B cell (primary cell): ENCODE results near the gene PPEF1. TPM values are rescaled to one million over a fixed set of nuclear protein-coding genes. Genes with fewer than 3 reads are reported as not detected.

Experiments
- ATAC-seq: fragments of 200-7000 bp; cut with Tn5 transposase; one replicate; pipeline ENCODE4 v1.10.0; 2021; ENCODE audit warnings: low read depth, mild to moderate bottlenecking, moderate number of reproducible peaks, moderate library complexity
- CTCF ChIA-PET: fragments of 350-600 bp; sonication (Branson Sonifier 250); formaldehyde crosslinking; loops from one replicate; lab custom pipeline; 2021; ENCODE audit warnings: antibody characterized with exemption, inconsistent platforms; lab: Charles Lee
- POLR2A ChIA-PET: fragments of 350-600 bp; sonication (Branson Sonifier 250); formaldehyde crosslinking; loops from one replicate; lab custom pipeline; 2021; ENCODE audit warnings: antibody characterized with exemption; lab: Charles Lee
- DNase-seq: peaks from one replicate; pipeline ENCODE4 v3.0.0; 2013
- H2AFZ ChIP-seq: 2 replicates; pipeline ENCODE4 v1.6.1; 2012; ENCODE audit warnings: mild to moderate bottlenecking, low read depth, low read length; ENCODE audit not compliant: insufficient read depth, poor library complexity, severe bottlenecking
- H3K27ac ChIP-seq, 2 donors: 1 replicate in 1 of 2; 2 replicates in 1 of 2; pipeline ENCODE4 v1.5.1; 2012 to 2013; ENCODE audit warnings: low read length in 2 of 2, mild to moderate bottlenecking in 2 of 2, moderate library complexity in 1 of 2
- H3K27me3 ChIP-seq, 4 experiments: fragments of 200-600 bp in 1 of 4; sonication (generic) in 1 of 4; replicated peaks in 1 of 4; 1 replicate in 2 of 4; 2 replicates in 2 of 4; pipeline versions ENCODE4 v1.6.1 to v1.7.0; 2013 to 2016; ENCODE audit warnings: low read length in 3 of 4, mild to moderate bottlenecking in 2 of 4, mixed read lengths in 1 of 4, moderate library complexity in 1 of 4; ENCODE audit not compliant: insufficient read depth in 4 of 4, control insufficient read depth in 3 of 4; ENCODE audit errors: control extremely low read depth in 1 of 4
- H3K36me3 ChIP-seq, 2 experiments: replicated peaks in 1 of 2; 1 replicate in 1 of 2; 2 replicates in 1 of 2; pipeline versions ENCODE4 v1.6.1 to v1.7.1; 2013; ENCODE audit warnings: low read length in 1 of 2; ENCODE audit not compliant: insufficient read depth in 2 of 2, control insufficient read depth in 1 of 2; ENCODE audit errors: control extremely low read depth in 1 of 2, extremely low read depth in 1 of 2
- H3K4me1 ChIP-seq, 2 donors: fragments of 200-600 bp in 1 of 2; sonication (generic) in 1 of 2; 1 replicate in 1 of 2; 2 replicates in 1 of 2; pipeline versions ENCODE4 v1.5.1 to v1.6.1; 2013 to 2017; ENCODE audit warnings: low read length in 2 of 2; ENCODE audit not compliant: control insufficient read depth in 2 of 2, insufficient read depth in 2 of 2
- H3K4me2 ChIP-seq: replicated peaks from 2 replicates; pipeline ENCODE3; 2012; ENCODE audit warnings: mild to moderate bottlenecking, low read depth, low read length; ENCODE audit not compliant: poor library complexity, severe bottlenecking
- H3K4me3 ChIP-seq, 5 experiments: fragments of 200-600 bp in 1 of 5; sonication (generic) in 1 of 5; 1 replicate in 3 of 5; 2 replicates in 2 of 5; pipeline versions ENCODE4 v1.5.1 to v1.7.0; 2011 to 2016; ENCODE audit warnings: low read length in 4 of 5, mild to moderate bottlenecking in 4 of 5, low read depth in 2 of 5, control low read depth in 1 of 5, moderate library complexity in 1 of 5; ENCODE audit not compliant: insufficient read depth in 1 of 5; ENCODE audit errors: control extremely low read depth in 1 of 5, extremely low read depth in 1 of 5
- H3K79me2 ChIP-seq: fragments of 200-600 bp; sonication (generic); one replicate; pipeline ENCODE4 v1.6.0; 2016; ENCODE audit warnings: low read length; ENCODE audit not compliant: control insufficient read depth, insufficient read depth
- H3K9ac ChIP-seq: fragments of 200-600 bp; sonication (generic); 2 replicates; pipeline ENCODE4 v1.6.1; 2017; ENCODE audit warnings: mild to moderate bottlenecking, low read length, moderate library complexity
- H3K9me3 ChIP-seq, 3 donors: one replicate each; pipeline versions ENCODE4 v1.6.1 to v1.7.1; 2013; ENCODE audit warnings: low read length in 2 of 3; ENCODE audit not compliant: control insufficient read depth in 2 of 3, insufficient read depth in 1 of 3; ENCODE audit errors: control extremely low read depth in 1 of 3
- H4K20me1 ChIP-seq: 2 replicates; pipeline ENCODE4 v1.6.0; 2012; ENCODE audit warnings: mild to moderate bottlenecking, low read length; ENCODE audit not compliant: insufficient read depth, control insufficient read depth, poor library complexity, severe bottlenecking
- H3K27ac Mint-ChIP-seq: one replicate; pipeline ENCODE4 v1.8.0; 2021; ENCODE audit warnings: mixed read lengths
- H3K27me3 Mint-ChIP-seq: one replicate; pipeline ENCODE4 v1.8.0; 2021; ENCODE audit warnings: mixed read lengths
- H3K4me1 Mint-ChIP-seq: one replicate; pipeline ENCODE4 v1.8.0; 2021; ENCODE audit warnings: mixed read lengths
- H3K4me3 Mint-ChIP-seq: one replicate; pipeline ENCODE4 v1.8.0; 2021; ENCODE audit warnings: mixed read lengths
- H3K9me3 Mint-ChIP-seq: one replicate; pipeline ENCODE4 v1.8.0; 2022; ENCODE audit warnings: mixed read lengths; ENCODE audit not compliant: insufficient read depth
- EZH2 ChIP-seq: IDR thresholded peaks from 2 replicates; pipeline ENCODE4 v1.6.1; 2012; ENCODE audit warnings: borderline replicate concordance, low read depth, mild to moderate bottlenecking, moderate library complexity, low read length; ENCODE audit not compliant: insufficient read depth, poor library complexity, severe bottlenecking
- WGBS: methylation state at CpG from one replicate; pipeline ENCODE4 v1.1.5; 2013; ENCODE audit warnings: missing lambda C conversion rate; ENCODE audit not compliant: insufficient coverage; 5-methylcytosine and 5-hydroxymethylcytosine counted together
- intact Hi-C: fragments of 100-400 bp; cut with micrococcal nuclease; formaldehyde crosslinking; loops from one replicate; pipeline ENCODE4 v1.10.0; 2022
- polyA plus RNA-seq: library from polyadenylated mRNA; depleted of rRNA; stranded (reverse); fragments of >200 nt; gene quantifications from 2 replicates; pipeline ENCODE4 v1.2.3, GENCODE V29; 2012
- total RNA-seq, 2 donors: library from RNA; stranded (reverse); fragments of 120-200 nt in 1 of 2; gene quantifications; 1 replicate in 1 of 2; 2 replicates in 1 of 2; pipeline versions ENCODE4 v1.2.3 to v1.2.4, GENCODE V29; 2013 to 2022
- TF ChIP-seq, protein P1 (sequence below): fragments of 200-600 bp; IDR thresholded peaks from one replicate; pipeline ENCODE4 v1.8.0; 2022; ENCODE audit warnings: antibody characterized with exemption, mild to moderate bottlenecking

Gene PPEF1
- total and polyA plus RNA-seq, 2 donors (not counting 1 experiment from before 2014, with no cell fraction given): 0.22 to 0.52 TPM

DNA sequence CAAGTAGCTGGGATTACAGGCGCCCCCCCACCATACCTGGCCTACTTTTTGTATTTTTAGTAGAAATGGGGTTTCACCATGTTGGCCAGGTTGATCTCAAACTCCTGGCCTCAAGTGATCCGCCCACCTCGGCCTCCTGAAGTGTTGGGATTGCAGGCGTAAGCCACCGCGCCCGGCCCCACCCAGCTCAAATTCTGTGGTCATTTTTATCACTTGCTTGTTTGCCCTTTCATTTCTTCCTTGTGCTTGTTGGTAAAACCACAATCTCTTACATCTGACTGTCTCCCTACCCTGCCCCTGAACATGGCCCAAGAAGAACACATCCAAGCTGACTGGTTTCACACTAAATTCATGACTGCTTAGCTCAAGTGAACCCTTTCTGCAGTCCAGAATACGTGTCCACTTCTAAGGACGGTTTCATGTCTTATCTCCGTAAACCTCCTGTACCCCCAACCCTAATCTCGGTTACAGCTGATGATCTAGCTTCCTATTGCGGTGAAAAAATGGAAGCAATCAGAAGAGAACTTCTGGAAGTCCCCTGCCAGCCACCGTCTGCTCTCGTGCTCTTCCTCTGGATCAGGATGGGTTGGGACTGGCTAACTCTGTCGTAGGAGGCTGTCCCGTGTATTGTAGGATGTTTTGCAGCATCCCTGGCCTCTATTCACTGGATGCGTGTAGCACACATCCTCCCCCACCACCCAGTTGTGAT is 30.1 kb upstream of the PPEF1 start:
- Histone ChIP-seq H3K4me1 (no peaks in the 10 kb centered on the region), H3K9me3 (no peaks in the 10 kb centered on the region), H3K9ac (no peak overlapping the region), H3K4me3 (no peak overlapping the region), H3K79me2 (no peaks in the 10 kb centered on the region), H3K4me2 (no peak overlapping the region), H3K27ac (no peak overlapping the region), H3K27me3 (no peaks in the 10 kb centered on the region), H3K36me3 (no peaks in the 10 kb centered on the region), H4K20me1 (no peaks in the 10 kb centered on the region), H2AFZ (no peak overlapping the region)
- Mint-ChIP-seq H3K27me3 (no peaks in the 10 kb centered on the region), H3K27ac (peak overlapping the region; percentile 62), H3K9me3 (no peaks in the 10 kb centered on the region), H3K4me1 (peaks cover 10% of the 10 kb centered on the region), H3K4me3 (peak overlapping the region; percentile 33)
- DNase-seq (no peak), ATAC-seq (no peak)
- ChIA-PET CTCF (interaction anchor here (0.9 kb wide), 1 partner anchor 10 kb away, joined by 3 read pairs; no protein-coding TSS in a partner anchor), POLR2A (no interaction called here)
- TF ChIP-seq, protein P1, sequence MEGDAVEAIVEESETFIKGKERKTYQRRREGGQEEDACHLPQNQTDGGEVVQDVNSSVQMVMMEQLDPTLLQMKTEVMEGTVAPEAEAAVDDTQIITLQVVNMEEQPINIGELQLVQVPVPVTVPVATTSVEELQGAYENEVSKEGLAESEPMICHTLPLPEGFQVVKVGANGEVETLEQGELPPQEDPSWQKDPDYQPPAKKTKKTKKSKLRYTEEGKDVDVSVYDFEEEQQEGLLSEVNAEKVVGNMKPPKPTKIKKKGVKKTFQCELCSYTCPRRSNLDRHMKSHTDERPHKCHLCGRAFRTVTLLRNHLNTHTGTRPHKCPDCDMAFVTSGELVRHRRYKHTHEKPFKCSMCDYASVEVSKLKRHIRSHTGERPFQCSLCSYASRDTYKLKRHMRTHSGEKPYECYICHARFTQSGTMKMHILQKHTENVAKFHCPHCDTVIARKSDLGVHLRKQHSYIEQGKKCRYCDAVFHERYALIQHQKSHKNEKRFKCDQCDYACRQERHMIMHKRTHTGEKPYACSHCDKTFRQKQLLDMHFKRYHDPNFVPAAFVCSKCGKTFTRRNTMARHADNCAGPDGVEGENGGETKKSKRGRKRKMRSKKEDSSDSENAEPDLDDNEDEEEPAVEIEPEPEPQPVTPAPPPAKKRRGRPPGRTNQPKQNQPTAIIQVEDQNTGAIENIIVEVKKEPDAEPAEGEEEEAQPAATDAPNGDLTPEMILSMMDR: no peak
- no peak for TF ChIP-seq EZH2
- no CpG with 5 or more reads among the region's 17 CpGs for WGBS
- intact Hi-C loops: loop anchor here (5.0 to 10.0 kb wide), 4 partner anchors 667 to 1587 kb away; partner anchors contain the start of genes EIF1AX, PDHA1, RPS6KA3 and SCML1

DNA sequence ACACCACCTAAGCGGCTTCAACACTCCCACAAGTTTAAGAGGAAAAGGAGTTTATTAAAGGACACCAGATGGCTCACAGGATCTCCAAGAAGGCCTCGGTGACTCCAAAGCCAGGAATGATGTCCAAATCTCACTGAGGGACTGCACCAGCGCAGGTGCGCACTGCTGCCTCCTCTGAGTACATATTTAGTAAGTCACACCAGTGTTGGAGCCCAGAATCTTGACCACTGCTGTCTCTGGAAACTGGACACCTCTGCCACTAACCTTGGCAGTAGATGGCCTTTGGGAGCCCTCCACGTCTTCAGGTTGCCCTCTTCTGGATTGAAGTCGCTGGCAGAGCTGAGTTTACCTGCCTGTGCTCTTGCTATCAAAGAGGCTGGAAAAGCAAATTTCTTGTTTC is 25.4 kb upstream of the PPEF1 start:
- no peak for ATAC-seq
- H3K4me3 ChIP-seq: no peak overlapping the region
- POLR2A ChIA-PET: no interaction called here
- no peak overlapping the region for H3K27ac ChIP-seq
- Mint-ChIP-seq H3K9me3 (no peaks in the 10 kb centered on the region), H3K4me1 (peaks cover 2% of the 10 kb centered on the region), H3K27me3 (no peaks in the 10 kb centered on the region), H3K4me3 (no peak overlapping the region), H3K27ac (no peak overlapping the region)
- no peak overlapping the region for H3K4me2 ChIP-seq
- no peak for TF ChIP-seq EZH2
- TF ChIP-seq, protein P1: no peak
- 95% methylated on average over 5 of the region's 6 CpGs for WGBS
- H3K9ac ChIP-seq: no peak overlapping the region
- no peak for DNase-seq
- H2AFZ ChIP-seq: no peak overlapping the region
- H3K27me3 ChIP-seq: no peaks in the 10 kb centered on the region
- no peaks in the 10 kb centered on the region for H3K79me2 ChIP-seq
- H3K4me1 ChIP-seq: no peaks in the 10 kb centered on the region
- no peaks in the 10 kb centered on the region for H4K20me1 ChIP-seq
- CTCF ChIA-PET: no interaction called here
- H3K9me3 ChIP-seq: no peaks in the 10 kb centered on the region
- intact Hi-C loops: no loop called here
- H3K36me3 ChIP-seq: no peaks in the 10 kb centered on the region
